Tibial artery (tissue), 4 donors: ENCODE data around the gene SMC1B.

Experiments used
- DNase-seq, 2 donors: peaks; one replicate each; pipeline ENCODE4 v3.0.0-alpha.2; 2019
- H3K27ac ChIP-seq, 2 donors: fragments of 200-600 bp; sonication (generic) in 1 of 2; 1 replicate in 1 of 2; 2 replicates in 1 of 2; pipeline ENCODE4 v1.5.1; 2018 to 2019; ENCODE audit warnings: mild to moderate bottlenecking in 1 of 2
- H3K27me3 ChIP-seq, 2 donors: fragments of 200-600 bp; sonication (generic) in 1 of 2; one replicate each; pipeline versions ENCODE4 v1.5.1 to v1.6.0; 2016 to 2019
- H3K36me3 ChIP-seq, 3 donors: fragments of 200-600 bp; sonication (generic) in 2 of 3; one replicate each; pipeline ENCODE4 v1.5.1; 2016 to 2019; ENCODE audit warnings: mild to moderate bottlenecking in 2 of 3
- H3K4me1 ChIP-seq, 4 donors: fragments of 200-600 bp; sonication (generic) in 2 of 4; 1 replicate in 3 of 4; 2 replicates in 1 of 4; pipeline ENCODE4 v1.5.1; 2016 to 2019
- H3K4me3 ChIP-seq, 2 donors: fragments of 200-600 bp; sonication (generic) in 1 of 2; 1 replicate in 1 of 2; 2 replicates in 1 of 2; pipeline ENCODE4 v1.5.1; 2018 to 2019; ENCODE audit warnings: mild to moderate bottlenecking in 2 of 2
- H3K9me3 ChIP-seq, 3 donors: fragments of 200-600 bp; sonication (generic) in 1 of 3; one replicate each; pipeline ENCODE4 v1.5.1; 2016 to 2019
- intact Hi-C: fragments of 100-400 bp; cut with DNase I; formaldehyde crosslinking; loops from one replicate; pipeline ENCODE4 v1.15.0; 2023; ENCODE audit warnings: low total_unique reads
- TF ChIP-seq, protein P1 (sequence below), 2 experiments: fragments of 200-600 bp in 1 of 2; fragments of 450-650 bp in 1 of 2; IDR thresholded peaks; one replicate each; pipeline ENCODE4 v1.5.1; 2017 to 2019; ENCODE audit warnings: antibody characterized with exemption in 2 of 2, mild to moderate bottlenecking in 1 of 2, moderate library complexity in 1 of 2

Gene SMC1B

DNA sequence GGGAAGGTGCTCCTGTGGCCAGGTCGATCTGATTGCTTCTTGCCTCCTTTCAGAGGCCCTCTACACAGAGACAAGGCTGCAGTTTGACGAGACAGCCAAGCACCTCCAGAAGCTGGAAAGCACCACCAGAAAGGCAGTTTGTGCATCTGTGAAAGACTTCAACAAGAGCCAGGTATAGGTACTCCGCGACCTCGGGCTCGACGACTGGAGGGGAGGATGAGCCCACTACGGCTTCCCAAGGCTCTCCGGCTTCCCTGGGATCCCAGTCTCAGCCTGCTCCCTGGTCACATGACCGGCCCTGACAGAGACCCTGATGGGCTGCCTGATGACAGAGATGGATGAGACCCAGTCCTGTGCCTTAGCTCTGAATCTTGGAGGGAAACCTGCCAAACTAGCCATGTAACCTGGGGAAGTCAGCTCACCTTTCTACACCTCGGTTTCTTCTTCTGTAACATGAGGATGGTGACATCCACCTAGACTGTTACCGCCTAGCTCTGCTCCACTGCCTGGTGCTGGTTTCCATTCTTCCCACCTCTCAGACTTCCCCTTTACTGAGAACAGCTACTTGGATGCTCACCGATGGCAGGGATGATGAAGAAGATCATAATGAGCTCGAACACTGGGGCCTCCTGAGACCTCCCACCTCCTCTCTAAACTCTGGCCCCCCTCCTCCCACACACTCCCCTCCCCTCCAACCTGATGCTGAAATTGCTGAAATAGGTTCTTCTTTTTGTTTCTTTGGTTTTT is 9.0 kb upstream of the SMC1B start:
- Histone ChIP-seq H3K27me3 (peaks cover 0 to 5% of the 10 kb centered on the region in 2 donors), H3K4me1 (no peaks in the 10 kb centered on the region), H3K27ac (no peak overlapping the region), H3K36me3 (no peaks in the 10 kb centered on the region), H3K9me3 (no peaks in the 10 kb centered on the region), H3K4me3 (no peak overlapping the region)
- intact Hi-C loops = no loop called here
- peak in 1 of 2 donors; percentile 59 for DNase-seq
- TF ChIP-seq, protein P1, sequence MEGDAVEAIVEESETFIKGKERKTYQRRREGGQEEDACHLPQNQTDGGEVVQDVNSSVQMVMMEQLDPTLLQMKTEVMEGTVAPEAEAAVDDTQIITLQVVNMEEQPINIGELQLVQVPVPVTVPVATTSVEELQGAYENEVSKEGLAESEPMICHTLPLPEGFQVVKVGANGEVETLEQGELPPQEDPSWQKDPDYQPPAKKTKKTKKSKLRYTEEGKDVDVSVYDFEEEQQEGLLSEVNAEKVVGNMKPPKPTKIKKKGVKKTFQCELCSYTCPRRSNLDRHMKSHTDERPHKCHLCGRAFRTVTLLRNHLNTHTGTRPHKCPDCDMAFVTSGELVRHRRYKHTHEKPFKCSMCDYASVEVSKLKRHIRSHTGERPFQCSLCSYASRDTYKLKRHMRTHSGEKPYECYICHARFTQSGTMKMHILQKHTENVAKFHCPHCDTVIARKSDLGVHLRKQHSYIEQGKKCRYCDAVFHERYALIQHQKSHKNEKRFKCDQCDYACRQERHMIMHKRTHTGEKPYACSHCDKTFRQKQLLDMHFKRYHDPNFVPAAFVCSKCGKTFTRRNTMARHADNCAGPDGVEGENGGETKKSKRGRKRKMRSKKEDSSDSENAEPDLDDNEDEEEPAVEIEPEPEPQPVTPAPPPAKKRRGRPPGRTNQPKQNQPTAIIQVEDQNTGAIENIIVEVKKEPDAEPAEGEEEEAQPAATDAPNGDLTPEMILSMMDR (IDR thresholded peaks at IDR 0.05) = no peak

DNA sequence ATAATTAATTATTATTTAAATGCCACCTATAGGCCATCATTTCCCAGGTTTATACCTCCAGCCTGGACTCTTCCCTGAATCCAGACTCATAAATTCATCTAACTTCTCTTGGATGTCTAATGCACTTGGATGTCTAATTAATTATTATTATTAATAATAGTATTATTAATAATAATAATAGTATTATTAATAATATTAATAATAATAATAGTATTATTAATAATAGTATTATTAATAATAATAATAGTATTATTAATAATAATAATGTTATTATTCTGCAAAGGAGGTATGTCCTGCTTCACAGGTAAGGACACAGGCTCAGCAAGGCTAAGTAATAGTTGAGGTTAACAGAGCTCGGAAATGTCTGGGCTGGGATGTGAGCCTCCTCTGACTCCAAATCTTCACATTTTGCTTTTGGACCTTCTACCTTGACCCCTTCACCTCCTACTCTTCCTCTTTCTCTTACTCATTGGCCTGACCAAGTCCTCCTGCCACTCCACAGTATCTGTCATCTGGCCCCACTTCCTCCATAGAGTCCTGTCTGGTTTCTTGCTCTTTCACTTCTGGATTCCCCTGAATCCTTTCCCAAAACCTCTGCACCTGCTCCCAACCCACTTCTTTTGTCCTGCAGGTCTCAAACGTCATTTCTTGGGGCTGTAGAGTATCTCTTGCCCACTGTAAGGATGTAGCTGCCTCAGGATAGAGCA is 8.1 kb upstream of the SMC1B start:
- Histone ChIP-seq H3K4me1 (no peaks in the 10 kb centered on the region), H3K4me3 (no peak overlapping the region), H3K27ac (no peak overlapping the region), H3K36me3 (no peaks in the 10 kb centered on the region), H3K27me3 (peaks cover 0 to 5% of the 10 kb centered on the region in 2 donors), H3K9me3 (no peaks in the 10 kb centered on the region)
- intact Hi-C loops = no loop called here
- DNase-seq = no peak
- TF ChIP-seq, protein P1 (IDR thresholded peaks at IDR 0.05) = no peak

DNA sequence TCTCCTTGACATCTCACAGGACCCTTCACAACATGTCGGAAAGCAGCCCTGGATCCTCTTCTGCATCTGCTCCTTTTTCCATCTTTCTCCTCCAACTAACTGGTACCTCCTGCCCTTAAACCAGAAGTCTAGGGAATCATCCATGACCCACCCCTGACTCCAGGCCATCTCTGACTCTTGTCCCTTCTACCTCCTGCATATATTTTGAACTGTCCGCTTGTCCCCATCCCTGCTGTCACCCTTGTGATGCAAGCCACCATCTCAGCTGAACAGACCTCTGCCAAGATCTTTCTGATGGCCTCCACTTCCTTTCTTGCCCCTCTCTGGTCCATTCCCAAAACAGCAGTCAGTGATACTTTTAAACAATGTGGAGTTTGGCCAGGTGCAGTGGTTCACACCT is 7.1 kb upstream of the SMC1B start:
- Histone ChIP-seq H3K4me1 (no peaks in the 10 kb centered on the region), H3K27me3 (no peaks in the 10 kb centered on the region), H3K27ac (no peak overlapping the region), H3K36me3 (no peaks in the 10 kb centered on the region), H3K4me3 (no peak overlapping the region), H3K9me3 (no peaks in the 10 kb centered on the region)
- TF ChIP-seq, protein P1 (IDR thresholded peaks at IDR 0.05) = no peak
- DNase-seq = no peak
- intact Hi-C loops = no loop called here

DNA sequence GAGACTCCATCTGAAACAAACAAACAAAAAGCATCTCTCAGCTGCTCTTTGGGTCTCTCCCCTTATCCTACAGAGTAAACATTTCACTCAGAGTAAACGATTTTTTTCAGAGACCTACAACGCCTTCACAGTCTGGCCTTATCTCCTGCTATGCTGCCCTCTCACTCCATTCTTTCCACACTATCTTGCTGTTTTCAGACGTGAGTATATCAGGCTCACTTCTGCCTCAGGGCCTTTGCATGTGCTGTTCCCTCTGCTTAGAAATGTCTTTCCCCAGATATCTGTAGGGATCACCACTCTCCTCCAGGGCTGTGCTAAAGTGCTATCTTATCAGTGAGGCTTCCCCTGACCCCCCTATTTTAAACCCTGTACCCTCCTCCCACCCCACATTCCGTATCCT is 6.6 kb upstream of the SMC1B start:
- intact Hi-C loops = no loop called here
- Histone ChIP-seq H3K36me3 (no peaks in the 10 kb centered on the region), H3K4me1 (no peaks in the 10 kb centered on the region), H3K4me3 (no peak overlapping the region), H3K27ac (no peak overlapping the region), H3K9me3 (no peaks in the 10 kb centered on the region), H3K27me3 (no peaks in the 10 kb centered on the region)
- TF ChIP-seq, protein P1 (IDR thresholded peaks at IDR 0.05) = no peak
- no peak for DNase-seq

DNA sequence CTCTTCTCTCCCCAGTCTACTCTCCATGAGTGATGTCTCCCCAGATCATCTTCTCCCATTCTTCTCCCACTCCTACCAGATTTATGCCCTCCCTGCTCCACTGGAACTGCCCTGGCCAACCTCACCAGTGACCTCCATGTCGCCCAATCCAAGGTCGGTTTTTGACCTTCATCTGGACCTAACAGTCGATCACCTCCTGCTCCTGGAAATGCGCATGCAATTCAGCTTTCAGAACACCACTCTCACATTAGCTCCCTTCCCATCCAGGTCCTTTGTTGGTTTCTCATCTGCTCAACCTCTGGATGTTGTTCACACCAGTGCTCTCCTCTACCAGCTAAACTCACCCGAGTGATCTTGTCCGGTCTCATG is 5.4 kb upstream of the SMC1B start:
- Histone ChIP-seq H3K27me3 (no peaks in the 10 kb centered on the region), H3K36me3 (no peaks in the 10 kb centered on the region), H3K9me3 (no peaks in the 10 kb centered on the region), H3K27ac (no peak overlapping the region), H3K4me1 (peaks cover 0 to 3% (median 1%) of the 10 kb centered on the region in 4 donors), H3K4me3 (no peak overlapping the region)
- intact Hi-C loops = no loop called here
- no peak for DNase-seq
- TF ChIP-seq, protein P1 (IDR thresholded peaks at IDR 0.05) = no peak
